ENCODE measurements around the gene HOXD10.

The HOXD10 gene

GRCh38 chr2:176072951-176073904, 43.4 kb upstream of the HOXD10 start:
- no peak for DNase-seq (ENCODE audit: low read depth)
- TF ChIP-seq, protein P1, sequence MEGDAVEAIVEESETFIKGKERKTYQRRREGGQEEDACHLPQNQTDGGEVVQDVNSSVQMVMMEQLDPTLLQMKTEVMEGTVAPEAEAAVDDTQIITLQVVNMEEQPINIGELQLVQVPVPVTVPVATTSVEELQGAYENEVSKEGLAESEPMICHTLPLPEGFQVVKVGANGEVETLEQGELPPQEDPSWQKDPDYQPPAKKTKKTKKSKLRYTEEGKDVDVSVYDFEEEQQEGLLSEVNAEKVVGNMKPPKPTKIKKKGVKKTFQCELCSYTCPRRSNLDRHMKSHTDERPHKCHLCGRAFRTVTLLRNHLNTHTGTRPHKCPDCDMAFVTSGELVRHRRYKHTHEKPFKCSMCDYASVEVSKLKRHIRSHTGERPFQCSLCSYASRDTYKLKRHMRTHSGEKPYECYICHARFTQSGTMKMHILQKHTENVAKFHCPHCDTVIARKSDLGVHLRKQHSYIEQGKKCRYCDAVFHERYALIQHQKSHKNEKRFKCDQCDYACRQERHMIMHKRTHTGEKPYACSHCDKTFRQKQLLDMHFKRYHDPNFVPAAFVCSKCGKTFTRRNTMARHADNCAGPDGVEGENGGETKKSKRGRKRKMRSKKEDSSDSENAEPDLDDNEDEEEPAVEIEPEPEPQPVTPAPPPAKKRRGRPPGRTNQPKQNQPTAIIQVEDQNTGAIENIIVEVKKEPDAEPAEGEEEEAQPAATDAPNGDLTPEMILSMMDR (IDR thresholded peaks at IDR 0.05; ENCODE audit: control insufficient read depth, extremely low read depth, insufficient read depth), result no peak
- no peak overlapping the region for H3K4me3 ChIP-seq (ENCODE audit: low read depth, low read length)

GRCh38 chr2:176074919-176075425, 41.6 kb upstream of the HOXD10 start:
- no peak overlapping the region for H3K4me3 ChIP-seq (ENCODE audit: low read depth, low read length)
- no peak for DNase-seq (ENCODE audit: low read depth)
- TF ChIP-seq, protein P1 (IDR thresholded peaks at IDR 0.05; ENCODE audit: control insufficient read depth, extremely low read depth, insufficient read depth), result no peak

- H3K4me3 ChIP-seq (ENCODE audit: low read depth, low read length), result no peak overlapping the region
- TF ChIP-seq, protein P1 (IDR thresholded peaks at IDR 0.05; ENCODE audit: control insufficient read depth, extremely low read depth, insufficient read depth), result no peak
- no peak for DNase-seq (ENCODE audit: low read depth)
Observed at GRCh38 chr2:176075481-176075880, 41.1 kb upstream of the HOXD10 start.

DNA sequence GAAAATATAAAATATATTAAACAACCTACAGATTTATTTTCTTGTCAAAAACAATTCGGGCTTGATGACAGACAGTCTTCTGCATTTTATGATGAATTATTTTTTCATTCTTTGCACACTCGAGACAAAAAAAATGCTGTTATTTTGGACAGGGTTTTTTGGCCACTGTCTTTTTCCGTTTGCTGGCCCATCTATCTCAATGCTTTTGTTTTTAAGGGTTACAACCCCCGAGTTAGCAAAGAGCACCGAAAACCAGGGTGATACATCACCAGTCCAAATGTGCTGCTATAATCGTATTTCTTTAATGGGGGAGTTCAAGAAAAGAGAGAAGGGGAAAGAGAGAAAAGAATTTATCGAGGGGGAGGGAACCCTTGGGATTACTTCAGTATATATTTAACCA, 40.5 kb upstream of the HOXD10 start:
- TF ChIP-seq, protein P1 (IDR thresholded peaks at IDR 0.05; ENCODE audit: control insufficient read depth, extremely low read depth, insufficient read depth), result no peak
- no peak for DNase-seq (ENCODE audit: low read depth)
- H3K4me3 ChIP-seq (ENCODE audit: low read depth, low read length), result no peak overlapping the region

- no peak for DNase-seq (ENCODE audit: low read depth)
- no peak overlapping the region for H3K4me3 ChIP-seq (ENCODE audit: low read depth, low read length)
- TF ChIP-seq, protein P1 (IDR thresholded peaks at IDR 0.05; ENCODE audit: control insufficient read depth, extremely low read depth, insufficient read depth), result no peak
Observed at GRCh38 chr2:176076796-176077195, 39.8 kb upstream of the HOXD10 start.

GRCh38 chr2:176078541-176079284, 37.9 kb upstream of the HOXD10 start:
- H3K4me3 ChIP-seq (ENCODE audit: low read depth, low read length), result no peak overlapping the region
- TF ChIP-seq, protein P1 (IDR thresholded peaks at IDR 0.05; ENCODE audit: control insufficient read depth, extremely low read depth, insufficient read depth), result no peak
- DNase-seq (ENCODE audit: low read depth), result no peak
